IPS-NIHi7 (cell line): Measurements from ENCODE around the gene MRPS14.
"Not testable (repeated sequence)": the region's sequence is repeated elsewhere in the genome, so short reads cannot be mapped to it uniquely, and the experiment has no call there.

Experiments
- DNase-seq: peaks from one replicate; pipeline ENCODE4 v3.0.0; 2012; ENCODE audit warnings: mixed read lengths; ENCODE audit errors: extremely low spot score

The MRPS14 gene

DNA sequence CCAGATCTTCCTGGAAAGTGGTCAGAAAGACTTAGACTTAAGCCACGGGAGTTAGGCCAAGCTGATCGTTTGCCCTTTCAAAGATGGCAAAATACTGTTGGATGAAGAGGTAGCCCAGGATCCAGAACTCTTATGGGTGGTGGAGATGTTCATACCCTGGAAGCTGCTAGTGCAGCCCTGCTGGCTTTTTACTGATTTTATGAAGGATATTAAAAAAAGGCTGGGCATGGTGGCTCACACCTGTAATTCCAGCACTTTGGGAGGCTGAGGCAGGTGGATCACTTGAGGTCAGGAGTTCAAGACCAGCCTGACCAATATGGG, 657 bp upstream of the MRPS14 start:
- not testable (repeated sequence) for DNase-seq

DNA sequence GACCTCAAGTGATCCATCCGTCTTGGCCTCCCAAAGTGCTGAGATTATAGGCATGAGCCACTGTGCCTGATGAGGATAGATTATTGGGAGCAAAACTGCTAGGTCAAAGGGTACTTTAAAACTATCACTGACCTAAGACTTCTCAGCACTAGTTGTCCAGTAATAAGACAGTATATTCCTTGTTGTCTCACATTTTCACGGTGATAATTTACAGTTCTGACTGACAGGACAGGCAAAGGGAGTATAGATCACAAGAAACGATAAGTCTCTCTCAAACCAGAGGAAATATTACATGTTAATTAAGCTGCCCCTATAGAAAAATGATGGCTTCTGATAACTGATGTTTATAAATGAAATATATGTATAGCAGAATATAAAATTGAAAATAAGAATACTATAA, 3.7 kb downstream of the MRPS14 start:
- no peak for DNase-seq

DNA sequence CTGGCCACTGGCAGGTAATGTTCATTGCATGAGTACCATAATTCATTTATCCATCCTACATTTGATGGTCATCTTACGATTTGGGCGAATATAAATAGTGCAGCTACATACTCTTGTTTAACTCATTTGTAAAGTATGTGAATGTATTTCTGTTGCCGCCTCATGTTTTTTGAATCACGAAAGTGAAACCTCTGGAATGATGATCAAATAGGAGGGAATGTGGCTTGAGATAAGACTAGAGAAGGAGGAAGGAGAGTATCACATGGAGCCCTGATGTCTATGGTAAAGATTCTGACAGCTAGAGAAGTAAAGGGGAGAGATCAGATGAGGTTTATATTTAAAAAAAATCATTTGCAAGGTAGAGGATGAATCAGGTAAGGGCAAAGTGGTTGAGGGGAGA, 8.0 kb downstream of the MRPS14 start:
- DNase-seq, result no peak

DNA sequence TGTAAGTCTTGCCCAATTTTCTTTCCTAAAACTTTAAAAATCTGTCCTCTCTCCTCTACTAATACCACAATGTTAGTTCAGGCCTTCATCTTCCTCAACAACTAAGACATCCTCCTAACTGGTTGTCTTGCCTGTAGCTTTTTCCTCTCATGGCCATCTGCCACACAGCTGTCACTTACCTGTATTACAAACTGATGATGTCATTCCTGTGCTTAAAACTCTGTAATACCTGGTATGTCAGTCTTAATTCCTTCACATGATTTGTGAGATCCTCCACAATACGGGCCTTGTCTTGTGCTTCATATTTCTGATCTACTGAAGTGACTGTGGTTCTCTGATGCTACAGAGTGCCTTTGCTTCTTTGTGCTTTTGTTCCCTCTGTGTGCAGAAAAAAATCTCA, 9.8 kb downstream of the MRPS14 start:
- no peak for DNase-seq

DNA sequence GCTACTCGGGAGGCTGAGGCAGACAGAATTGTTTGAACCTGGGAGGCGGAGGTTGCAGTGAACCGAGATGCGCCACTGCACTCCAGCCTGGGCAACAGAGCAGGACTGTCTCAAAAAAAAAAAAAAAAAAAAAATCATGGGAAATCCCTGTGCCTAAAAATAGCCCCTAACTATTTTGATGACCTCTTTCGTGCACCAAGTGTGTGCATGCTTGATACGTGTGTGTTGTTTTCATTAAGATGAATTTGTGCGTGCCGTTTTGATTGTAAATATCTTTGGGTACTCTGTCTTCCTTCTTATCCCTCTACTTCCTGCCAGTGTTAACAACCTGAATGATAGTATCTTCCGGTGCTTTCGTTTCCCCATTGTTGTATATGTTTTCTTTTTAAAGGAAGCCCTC, 13.7 kb downstream of the MRPS14 start:
- DNase-seq, result no peak

DNA sequence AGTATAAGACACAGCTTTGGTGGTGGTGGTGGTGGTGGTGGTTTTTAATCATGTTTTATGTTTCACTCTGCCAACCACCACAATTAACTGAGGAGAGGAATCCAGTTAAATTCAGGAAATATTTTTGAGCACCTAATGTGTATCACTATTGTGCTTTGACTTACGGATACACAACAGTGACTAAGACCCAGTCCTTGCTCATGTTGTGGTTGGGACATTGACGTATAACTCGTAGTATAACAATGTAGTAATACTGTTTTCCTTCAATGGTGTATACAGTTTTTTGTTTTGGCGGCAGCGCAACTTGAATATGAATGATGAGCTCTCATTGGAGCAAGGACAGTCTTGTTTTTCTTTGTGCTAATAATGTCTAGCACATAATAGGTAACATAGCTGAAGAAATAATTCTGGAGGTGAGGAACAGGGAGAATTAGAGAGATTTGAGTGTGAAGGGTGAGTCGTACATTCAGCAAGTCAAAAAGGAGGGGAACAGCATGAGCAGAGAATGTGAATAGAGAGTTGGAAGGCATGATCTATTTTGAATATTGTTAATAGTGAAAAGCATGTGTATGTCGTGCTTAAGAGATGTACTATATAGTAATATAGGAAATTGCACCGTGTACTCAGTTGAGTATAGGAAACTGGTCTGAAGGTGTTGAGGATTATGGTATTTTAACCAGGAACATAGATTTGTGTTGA, 18.0 kb downstream of the MRPS14 start:
- no peak for DNase-seq

DNA sequence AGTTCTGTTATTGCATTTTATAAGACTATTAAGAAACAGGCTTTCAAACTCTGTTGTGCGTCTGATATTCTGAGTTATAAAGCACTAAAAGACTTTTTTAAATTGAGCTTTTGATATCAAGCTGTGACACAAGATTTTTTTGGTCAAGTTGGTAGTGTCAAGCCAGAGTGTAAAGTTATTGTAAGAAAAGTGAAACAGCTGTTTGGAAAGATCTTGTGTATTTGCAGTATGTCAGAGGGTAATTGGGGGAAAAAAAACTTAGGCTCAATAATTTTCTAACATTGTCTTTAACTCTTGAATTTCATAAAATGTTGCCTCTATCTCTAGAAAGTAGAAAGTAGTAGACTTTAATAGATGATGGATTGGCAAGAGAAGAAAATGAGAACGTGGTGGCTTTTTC, 19.7 kb downstream of the MRPS14 start:
- no peak for DNase-seq

DNA sequence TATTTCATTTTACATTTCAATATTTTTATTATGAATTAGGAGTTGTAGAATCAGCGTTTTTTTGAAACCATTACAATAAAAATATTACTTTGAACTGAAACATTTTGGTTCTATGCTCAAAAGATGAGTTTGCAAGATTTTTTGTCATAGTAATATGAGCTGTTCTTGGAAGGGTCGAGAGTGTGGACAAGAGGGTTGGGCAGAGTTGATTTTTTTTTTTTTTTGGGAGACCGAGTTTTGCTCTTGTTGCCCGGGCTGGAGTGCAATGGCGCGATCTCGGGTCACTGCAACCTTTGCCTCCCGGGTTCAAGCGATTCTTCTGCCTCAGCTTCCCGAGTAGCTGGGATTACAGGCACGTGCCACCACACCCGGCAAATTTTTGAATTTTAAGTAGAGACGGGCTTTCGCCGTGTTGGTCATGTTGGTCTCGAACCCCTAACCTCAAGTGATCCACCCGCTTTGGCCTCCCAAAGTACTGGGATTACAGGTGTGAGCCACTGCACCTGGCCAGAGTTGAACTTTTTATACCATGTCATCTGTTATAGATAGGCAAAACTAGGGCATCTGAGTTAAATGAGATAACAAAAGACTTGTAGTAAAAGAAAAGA, 20.2 kb downstream of the MRPS14 start:
- no peak for DNase-seq

DNA sequence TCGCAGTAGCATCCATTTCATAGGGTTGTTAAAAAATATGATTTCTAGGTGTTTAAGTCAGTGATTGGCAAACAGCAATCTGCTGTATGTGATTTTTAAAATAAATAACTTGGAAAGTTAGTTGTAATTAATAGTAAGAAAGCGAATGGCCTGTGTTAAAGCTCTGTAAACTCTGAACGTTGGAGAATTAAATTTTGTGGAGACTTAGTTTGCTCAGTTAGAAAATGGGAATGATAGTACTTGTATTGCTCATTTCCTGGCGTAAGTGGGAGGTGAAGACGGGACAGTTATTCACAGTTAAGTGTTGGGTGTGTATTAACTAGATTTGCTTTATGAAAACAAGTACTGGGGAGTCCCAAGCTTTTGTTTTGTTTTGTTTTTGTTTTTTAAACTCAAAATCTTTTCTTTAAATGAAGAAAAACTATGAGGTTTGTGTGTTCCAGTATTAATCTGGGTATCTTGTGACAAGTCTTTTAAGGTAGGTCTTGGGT, 22.5 kb downstream of the MRPS14 start:
- no peak for DNase-seq

DNA sequence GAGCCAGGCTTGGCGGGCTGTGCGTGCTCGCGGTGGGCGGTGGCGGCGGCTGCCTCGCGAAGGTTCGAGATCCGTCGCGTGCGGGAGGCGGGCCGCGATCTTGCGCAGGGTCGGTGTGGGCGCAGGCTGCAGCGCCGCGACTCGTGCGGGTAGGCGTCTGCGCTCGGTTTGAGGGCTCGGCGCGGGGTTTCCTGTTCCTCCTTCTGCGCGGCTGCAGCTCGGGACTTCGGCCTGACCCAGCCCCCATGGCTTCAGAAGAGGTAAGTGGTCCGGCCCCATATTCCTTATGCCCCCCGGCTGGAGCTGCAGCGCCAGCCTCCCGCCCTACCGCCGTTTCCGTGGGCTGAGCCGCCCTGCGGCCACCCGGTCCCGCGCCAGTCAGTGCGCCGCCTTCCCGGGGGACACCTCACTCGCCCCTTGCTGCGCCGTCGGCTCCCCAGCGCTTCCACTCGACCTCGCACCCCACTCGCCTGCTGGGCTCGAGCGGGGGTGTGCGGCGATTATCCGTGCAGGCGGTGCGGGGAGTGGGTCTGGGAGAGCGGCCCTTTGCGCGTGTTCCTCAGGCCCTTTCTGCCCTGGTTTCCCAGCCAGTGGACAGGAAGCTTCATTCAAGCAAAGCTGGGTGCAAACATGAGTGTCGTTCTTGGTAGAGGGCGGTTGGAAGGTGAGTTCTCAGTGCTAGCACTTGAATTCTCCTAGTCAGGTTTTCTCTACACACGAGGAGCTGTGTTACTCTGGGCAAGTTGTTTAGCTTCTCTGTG, 23.1 kb downstream of the MRPS14 start, which contains the start of gene CACYBP:
CACYBP (plus strand) TSS at position 12 of the 761 bp plus-strand sequence; CDS start at position 246, 234 bp downstream.
- peak; percentile 10 for DNase-seq

DNA sequence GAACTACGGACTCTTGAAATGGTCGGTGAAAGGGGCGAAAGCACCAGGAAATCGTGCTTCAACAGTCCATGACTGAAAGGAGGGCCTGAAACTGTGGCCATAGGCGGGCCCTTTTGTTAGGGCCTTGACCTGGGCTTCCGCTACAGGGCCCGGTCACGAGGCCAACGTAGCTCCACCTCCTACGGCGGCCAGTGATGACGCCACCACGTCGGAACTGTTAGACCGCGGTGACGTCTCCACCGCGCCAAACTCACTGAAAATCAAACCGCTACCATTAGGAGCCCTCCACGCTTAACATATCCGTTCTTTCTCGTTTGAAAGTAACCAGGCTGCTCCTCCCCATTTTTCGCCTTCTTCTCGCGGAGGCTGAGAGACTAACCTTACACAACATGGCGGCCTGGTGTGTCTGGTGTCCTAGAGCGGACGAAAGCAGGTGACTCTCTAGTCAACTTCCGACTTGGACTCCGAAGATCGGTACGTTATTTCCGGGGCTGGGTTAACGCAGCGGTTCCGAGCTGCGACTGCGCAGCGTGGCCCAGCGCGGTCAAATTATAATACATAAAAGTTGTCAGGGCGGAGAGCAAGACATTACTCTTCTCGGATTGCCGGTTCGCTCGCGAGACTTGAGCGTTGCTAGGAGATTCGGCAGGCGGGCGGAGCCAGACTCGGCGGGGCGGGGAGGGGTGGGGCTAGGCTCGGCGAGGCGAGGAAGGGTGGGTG, 23.8 kb downstream of the MRPS14 start:
- DNase-seq, result peak; percentile 94

DNA sequence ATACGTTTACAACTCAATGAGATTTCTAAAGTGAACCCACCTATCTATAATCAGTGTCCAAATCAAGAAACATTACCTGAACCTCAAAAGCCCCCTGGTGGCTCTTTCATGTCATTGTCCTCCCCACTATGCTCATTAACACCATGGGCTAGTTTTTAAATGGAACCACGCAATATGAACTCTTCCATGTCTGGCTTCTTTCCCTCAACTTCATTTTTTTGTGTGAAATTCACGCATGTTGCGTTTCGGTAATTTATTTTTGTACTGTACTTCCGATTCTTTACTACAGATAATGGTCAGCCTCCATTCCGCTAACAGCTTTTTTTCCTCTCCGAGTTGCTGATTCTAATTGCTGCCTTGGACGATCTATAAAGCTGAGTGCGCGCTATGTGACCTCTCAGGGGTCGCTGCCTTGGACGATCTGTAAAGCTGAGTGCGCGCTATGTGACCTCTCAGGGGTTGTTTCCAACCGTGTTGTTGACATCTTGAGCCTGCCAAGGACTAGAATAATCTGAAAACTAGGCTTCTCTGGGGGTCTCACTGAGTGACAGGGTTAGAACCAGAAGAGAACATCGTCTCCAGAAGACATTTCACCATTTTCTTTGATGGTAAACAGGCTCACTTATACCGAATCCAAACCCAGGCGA, 24.5 kb downstream of the MRPS14 start:
- DNase-seq, result peak; percentile 53

DNA sequence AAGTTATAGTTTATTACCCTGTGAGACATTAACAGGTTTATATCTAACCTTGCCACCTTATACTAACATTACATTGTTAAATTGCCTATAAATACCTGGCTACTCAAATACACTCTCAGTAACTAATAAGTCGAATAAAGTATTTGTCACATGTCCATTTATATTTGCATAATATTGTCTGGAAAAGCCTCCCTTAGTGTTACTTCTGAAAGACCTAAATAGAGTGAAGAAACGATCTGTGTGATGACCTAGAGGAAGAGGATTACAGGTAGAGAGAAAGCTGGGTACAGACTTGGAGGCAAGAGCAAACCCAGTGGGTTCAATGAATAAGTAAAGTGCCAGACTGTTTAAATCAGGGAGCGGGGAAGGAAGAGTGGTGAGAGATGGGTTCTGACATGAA, 26.2 kb downstream of the MRPS14 start:
- DNase-seq, result no peak

DNA sequence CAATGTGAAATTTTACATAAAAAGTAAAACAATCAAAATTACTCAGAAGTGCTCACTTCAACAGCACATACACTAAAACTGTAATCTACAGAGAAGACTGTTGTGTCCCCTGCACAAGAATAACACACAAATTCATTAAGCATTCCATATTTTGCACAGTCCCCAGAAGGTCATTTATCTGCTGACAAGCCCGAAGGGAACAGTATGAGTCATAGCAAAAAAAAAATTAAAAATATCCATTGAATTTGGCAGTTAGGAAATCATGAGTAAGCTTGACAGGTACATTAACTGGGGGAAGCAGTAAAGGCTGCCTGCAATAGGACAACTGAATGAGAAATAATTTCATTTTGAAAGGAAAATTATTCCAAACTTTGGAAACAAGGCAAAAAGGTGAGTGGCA, 26.7 kb downstream of the MRPS14 start:
- no peak for DNase-seq

DNA sequence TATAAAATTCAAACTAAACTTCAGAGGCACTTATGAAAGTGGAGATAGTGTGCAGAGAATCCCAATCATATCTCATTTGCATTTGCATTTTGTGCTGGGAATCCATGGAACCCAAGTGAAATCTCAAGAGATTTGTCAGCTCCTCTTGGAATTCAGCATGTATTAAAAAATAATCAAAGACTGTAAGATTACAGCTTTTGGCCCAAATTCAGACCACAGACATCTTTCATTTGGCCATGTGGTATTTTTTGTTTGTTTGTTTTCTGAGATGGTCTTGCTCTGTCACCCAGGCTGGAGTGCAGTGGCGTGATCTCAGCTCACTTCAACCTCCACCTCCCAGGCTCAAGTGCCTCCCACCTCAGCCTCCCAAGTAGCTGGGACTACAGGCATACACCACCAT, 27.3 kb downstream of the MRPS14 start:
- DNase-seq, result no peak

DNA sequence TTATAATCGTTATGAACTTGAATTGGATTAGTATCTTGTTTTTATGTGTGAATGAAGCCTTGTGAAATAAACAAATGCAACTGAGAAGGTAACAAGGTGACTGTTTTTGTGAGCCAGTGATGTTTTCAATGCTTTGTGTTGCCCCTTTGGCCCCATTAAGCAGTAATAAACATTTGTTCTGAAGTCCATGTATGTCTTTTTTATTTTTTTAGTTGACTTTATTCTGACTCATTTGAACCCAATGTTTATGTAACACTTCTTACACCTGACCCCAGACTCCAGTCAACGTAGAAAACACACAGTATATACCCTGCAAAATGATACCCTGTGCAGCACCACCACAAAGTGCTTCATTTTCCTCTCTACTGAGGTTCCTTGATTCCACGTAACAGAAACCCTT, 28.1 kb downstream of the MRPS14 start:
- DNase-seq, result no peak

DNA sequence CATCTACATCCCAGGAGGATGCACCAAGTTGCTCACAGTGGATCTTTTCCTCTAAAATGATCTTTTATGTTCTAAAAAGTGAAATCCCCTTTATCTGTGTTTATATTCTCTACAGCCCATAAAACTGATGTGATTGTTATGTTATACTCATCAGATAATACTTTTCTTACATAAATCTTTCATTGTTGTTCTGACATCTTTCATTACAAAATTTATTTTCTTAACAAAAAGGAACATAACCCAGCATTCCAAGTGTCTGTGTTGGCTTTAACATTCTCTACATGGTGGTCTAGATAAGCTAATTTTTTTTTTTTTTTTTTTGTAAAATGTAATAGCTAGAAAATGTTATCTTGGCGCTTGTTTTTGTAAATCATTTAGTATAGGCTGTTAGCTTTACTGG, 31.8 kb downstream of the MRPS14 start:
- no peak for DNase-seq

DNA sequence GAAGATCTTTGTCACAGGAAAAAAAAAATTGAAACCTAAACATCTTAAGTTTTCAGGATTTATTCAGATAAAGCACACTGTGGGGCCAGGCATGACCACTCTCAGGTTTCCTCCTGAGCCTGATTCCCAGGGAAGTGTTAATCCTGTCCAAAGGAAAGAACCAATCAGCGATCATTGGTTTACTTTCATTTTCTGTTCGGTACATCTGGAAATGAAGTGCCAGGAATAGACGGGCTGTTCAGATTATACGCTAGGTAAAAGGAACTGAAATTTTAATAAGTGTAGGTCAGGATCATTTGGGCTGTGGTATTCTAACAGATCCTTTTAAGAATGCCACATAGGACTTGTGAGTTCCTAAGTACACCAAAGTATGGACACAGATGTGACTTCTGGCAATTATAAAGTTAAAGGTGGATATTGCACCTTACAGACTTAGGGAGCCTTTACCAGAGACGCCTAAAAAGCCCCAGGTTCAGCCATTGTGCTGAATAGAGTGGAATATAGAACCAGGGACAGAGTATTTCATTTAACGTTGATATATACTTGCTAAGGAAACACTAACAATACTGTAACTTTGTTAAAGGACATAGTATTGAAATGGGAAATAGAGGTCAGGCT, 32.7 kb downstream of the MRPS14 start:
- no peak for DNase-seq

DNA sequence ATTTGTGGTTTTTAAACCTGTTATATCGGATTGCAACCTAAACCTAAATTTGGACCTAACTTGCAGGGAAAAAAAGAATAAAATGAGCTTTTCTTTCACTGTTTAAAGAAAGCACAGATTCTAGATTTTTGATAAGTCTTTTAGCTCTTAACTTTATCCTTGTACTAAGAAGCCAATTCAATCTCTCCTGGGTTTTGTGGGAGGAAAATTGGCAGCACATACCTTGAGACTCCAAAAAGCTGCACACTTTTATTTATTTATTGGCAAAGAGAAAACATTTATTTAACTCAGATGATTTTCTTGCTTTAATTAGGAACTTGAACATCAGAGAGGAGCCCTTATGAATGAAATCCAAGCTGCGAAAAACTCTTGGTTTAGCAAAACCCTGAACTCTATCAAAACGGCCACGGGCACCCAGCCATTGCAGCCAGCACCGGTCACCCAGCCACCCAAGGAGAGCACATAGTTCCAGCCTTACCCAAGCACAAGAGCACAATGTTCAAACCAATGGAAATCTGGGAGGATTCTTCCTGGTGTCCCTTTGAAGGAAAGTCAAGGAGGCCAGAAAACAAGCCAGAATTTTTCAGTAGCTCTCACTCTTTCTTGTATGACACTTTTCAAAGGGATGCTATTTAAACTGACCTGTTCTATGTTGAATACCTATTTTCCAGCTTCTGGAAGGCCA, 33.5 kb downstream of the MRPS14 start:
- DNase-seq, result no peak

DNA sequence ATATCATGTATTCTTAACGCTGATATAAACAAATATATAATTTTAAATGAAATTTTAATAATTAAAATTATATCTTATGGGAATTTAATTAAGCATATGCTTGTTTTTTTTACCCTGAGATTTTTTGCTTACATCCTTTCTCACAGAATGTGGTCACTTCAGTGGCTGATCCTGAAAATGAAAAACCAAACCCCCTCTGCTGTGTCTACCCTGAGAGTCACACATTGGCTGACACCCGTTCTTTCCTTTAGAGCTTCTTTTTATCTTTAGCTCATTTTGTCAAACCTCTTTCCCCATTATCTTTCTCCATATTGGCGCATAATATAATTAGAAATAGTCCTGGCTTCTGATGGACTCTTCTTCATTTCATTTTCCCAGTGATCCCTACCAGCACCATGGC, 34.2 kb downstream of the MRPS14 start:
- no peak for DNase-seq

DNA sequence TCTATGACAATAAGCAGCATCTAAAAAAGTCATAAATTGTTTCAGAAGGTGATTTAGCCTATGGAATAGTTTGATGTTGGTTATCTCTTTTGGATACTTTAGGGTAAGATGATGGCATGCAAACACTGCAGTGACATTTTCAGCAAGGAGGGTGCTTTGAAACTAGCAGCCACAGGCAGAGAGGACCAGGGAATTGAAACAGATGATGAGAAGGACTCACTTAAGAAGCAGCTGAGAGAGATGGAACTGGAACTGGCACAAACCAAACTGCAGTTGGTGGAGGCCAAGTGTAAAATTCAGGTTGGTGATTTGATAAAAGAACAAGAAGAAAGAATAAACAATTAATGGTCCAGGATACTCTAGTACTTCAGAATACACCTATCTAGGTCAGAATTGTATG, 34.7 kb downstream of the MRPS14 start:
- DNase-seq, result no peak
